Activated CD8-positive, alpha-beta T cell treated with anti-CD3 and anti-CD28 coated beads for 36 hours (primary cell): ENCODE measurements around the gene WBP1L. TPM values are rescaled to one million over a fixed set of nuclear protein-coding genes. Genes with fewer than 3 reads are reported as not detected.

Source experiments
- ATAC-seq: fragments of 200-7000 bp; cut with Tn5 transposase; one replicate; pipeline ENCODE4 v1.10.0; 2021; ENCODE audit warnings: mild to moderate bottlenecking, moderate library complexity
- CTCF ChIA-PET: fragments of 350-600 bp; sonication (Branson Sonifier 250); formaldehyde crosslinking; loops from one replicate; lab custom pipeline; 2021; ENCODE audit warnings: antibody characterized with exemption; lab: Charles Lee
- POLR2A ChIA-PET: fragments of 350-600 bp; sonication (Branson Sonifier 250); formaldehyde crosslinking; loops from one replicate; lab custom pipeline; 2021; ENCODE audit warnings: antibody characterized with exemption; lab: Charles Lee
- DNase-seq: peaks from one replicate; pipeline ENCODE4 v3.0.0-alpha.2; 2020
- H3K27ac Mint-ChIP-seq: one replicate; pipeline ENCODE4 v1.8.0; 2021; ENCODE audit warnings: mild to moderate bottlenecking, mixed read lengths
- H3K27me3 Mint-ChIP-seq: one replicate; pipeline ENCODE4 v1.8.0; 2021; ENCODE audit warnings: mixed read lengths
- H3K36me3 Mint-ChIP-seq: one replicate; pipeline ENCODE4 v1.8.0; 2021; ENCODE audit warnings: low read depth, mixed read lengths
- H3K4me1 Mint-ChIP-seq: one replicate; pipeline ENCODE4 v1.8.0; 2021; ENCODE audit warnings: low read depth, mixed read lengths
- H3K4me3 Mint-ChIP-seq: one replicate; pipeline ENCODE4 v1.8.0; 2021; ENCODE audit warnings: mild to moderate bottlenecking, moderate library complexity, mixed read lengths
- H3K9me3 Mint-ChIP-seq: one replicate; pipeline ENCODE4 v1.8.0; 2021; ENCODE audit warnings: mixed read lengths
- CTCF ChIP-seq: fragments of 200-600 bp; IDR thresholded peaks from one replicate; pipeline ENCODE4 v1.8.0; 2022; ENCODE audit warnings: antibody characterized with exemption, mild to moderate bottlenecking
- intact Hi-C: fragments of 100-400 bp; cut with micrococcal nuclease; formaldehyde crosslinking; loops from one replicate; pipeline ENCODE4 v1.10.0; 2022
- total RNA-seq, 2 experiments: library from RNA; stranded (reverse); gene quantifications; one replicate each; pipeline ENCODE4 v1.2.3, GENCODE V29; 2021

Gene WBP1L
- total RNA-seq, 2 experiments from 2014 or later, result 11.4 to 12.7 TPM

DNA sequence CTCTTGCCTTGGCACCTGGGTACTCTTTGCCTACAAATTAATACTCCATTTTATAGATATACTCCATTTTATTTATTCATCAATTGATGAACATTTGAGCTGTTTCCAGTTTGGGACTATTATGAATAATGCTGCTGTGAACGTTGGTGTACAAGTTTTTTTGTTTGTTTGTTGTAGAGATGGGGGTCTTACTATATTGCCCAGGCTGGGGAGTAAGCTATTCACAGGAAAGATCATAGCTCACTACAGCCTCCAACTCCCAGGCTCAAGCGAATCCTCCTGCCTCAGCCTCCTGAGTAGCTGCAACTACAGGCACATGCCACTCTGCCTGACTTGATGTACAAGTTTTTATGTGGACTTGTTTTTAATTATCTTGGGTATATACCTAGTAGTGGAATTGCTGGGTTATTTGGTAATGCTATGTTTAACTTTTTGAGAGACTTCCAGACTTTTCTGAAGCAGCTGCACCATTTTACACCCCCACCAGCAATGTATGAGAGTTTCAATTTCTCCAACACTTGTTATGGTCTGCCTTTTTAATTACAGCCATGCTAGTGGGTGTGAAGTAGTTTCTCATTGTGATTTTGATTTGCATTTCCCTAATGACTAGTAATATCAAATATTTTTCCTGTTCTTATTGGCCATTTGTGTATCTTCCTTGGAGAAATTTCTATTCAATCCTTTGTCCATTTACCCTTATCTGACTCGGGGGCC lies 15.9 kb downstream of the WBP1L start:
- Mint-ChIP-seq H3K36me3 (peaks cover 15% of the 10 kb centered on the region), H3K27ac (no peak overlapping the region), H3K4me3 (no peak overlapping the region), H3K9me3 (peaks cover 2% of the 10 kb centered on the region), H3K4me1 (peaks cover 33% of the 10 kb centered on the region), H3K27me3 (no peaks in the 10 kb centered on the region)
- TF ChIP-seq CTCF, result no peak
- DNase-seq, result no peak
- ChIA-PET POLR2A (interaction anchor here (0.9 kb wide), 2 partner anchors 16 kb away, joined by 3 to 4 read pairs; partner anchors contain the start of gene WBP1L), CTCF (interaction anchor here (0.6 to 1.0 kb wide), 2 partner anchors 45 to 48 kb away, joined by 3 read pairs; partner anchors contain the start of genes ARL3 and SFXN2)
- ATAC-seq, result no peak
- intact Hi-C loops, result no loop called here

GRCh38 chr10:102761981-102762380 lies 18.2 kb downstream of the WBP1L start:
- H3K4me3 Mint-ChIP-seq, result no peak overlapping the region
- H3K27me3 Mint-ChIP-seq, result no peaks in the 10 kb centered on the region
- POLR2A ChIA-PET, result interaction anchor here (0.9 kb wide), 1 partner anchor 21 kb away, joined by 4 read pairs; no protein-coding TSS in a partner anchor
- ATAC-seq, result no peak
- CTCF ChIA-PET, result interaction anchor here (3.8 kb wide), 1 partner anchor 9 kb away, joined by 21 read pairs; no protein-coding TSS in a partner anchor
- H3K36me3 Mint-ChIP-seq, result peaks cover 23% of the 10 kb centered on the region
- peaks cover 39% of the 10 kb centered on the region for H3K4me1 Mint-ChIP-seq
- no peak for DNase-seq
- peaks cover 2% of the 10 kb centered on the region for H3K9me3 Mint-ChIP-seq
- intact Hi-C loops, result no loop called here
- no peak overlapping the region for H3K27ac Mint-ChIP-seq
- no peak for TF ChIP-seq CTCF

DNA sequence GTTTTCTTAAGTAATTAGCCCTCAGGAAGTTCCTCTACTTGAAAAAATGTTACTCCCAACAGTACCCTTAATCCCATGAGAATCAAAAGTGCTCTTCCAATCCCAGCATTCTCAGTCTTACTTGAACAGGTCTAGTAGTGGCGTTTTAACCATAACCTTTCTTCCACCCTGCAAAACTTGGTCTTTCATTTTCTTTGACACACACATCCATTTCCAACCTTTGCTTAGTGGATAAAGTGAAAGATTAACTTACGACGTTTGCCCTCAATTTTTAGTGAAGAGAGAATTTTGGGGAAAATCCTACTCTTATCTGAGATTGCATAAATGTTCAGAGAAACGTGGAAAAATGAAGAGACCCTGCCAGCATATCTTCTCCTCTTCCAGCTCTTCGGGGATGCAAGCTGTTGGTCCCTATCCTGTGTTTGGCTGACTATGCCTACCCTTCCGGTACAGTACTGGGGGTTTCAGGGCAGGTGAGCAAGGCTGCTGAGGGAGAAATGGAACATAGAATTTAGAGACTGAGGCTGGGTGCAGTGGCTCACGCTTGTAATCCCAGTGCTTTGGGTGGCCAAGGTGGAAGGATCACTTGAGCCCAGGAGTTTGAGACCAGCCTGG lies 18.8 kb downstream of the WBP1L start:
- no peak for ATAC-seq
- no peak overlapping the region for H3K4me3 Mint-ChIP-seq

DNA sequence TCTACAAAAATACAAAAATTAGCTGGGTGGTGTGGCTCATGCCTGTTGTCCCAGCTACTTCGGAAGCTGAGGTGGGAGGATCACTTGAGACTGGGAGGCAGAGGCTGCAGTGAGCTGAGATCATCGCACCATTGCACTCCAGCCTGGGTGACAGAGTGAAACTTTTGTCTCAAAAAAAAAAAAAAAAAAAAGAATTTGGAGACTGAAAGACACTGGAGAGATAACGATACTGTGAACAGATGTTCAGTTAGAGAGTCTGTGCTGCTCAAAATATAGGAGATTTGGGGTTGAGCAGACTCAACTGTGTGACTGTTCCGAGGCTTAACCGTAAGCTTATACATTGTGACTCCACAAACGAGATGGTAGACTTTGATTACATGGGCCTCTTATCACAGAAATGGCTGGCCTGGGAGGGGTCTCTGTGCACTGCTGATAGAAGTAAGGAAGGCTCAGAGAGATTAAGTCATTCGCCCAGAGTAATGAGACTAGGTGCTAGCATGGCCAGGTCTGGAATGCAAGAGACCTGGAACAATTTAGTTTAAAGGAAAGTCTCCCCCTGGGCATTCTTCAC lies 19.4 kb downstream of the WBP1L start:
- ATAC-seq, result no peak
- no peak for DNase-seq
- Mint-ChIP-seq H3K27me3 (no peaks in the 10 kb centered on the region), H3K4me1 (peaks cover 42% of the 10 kb centered on the region), H3K9me3 (peaks cover 2% of the 10 kb centered on the region), H3K4me3 (no peak overlapping the region), H3K36me3 (peaks cover 19% of the 10 kb centered on the region), H3K27ac (no peak overlapping the region)
- no peak for TF ChIP-seq CTCF
- intact Hi-C loops, result no loop called here
- POLR2A ChIA-PET, result interaction anchor here (0.7 to 2.9 kb wide), 4 partner anchors 11 to 137 kb away, joined by 3 to 8 read pairs (median 3); no protein-coding TSS in a partner anchor
- CTCF ChIA-PET, result interaction anchor here (1.8 to 3.8 kb wide), 2 partner anchors 10 to 13 kb away, joined by 6 to 21 read pairs; no protein-coding TSS in a partner anchor

More for the DNA sequence above, 18.8 kb downstream of the WBP1L start:
- DNase-seq, result no peak
- Mint-ChIP-seq H3K9me3 (peaks cover 2% of the 10 kb centered on the region), H3K27me3 (no peaks in the 10 kb centered on the region), H3K27ac (no peak overlapping the region), H3K36me3 (peaks cover 19% of the 10 kb centered on the region), H3K4me1 (peaks cover 39% of the 10 kb centered on the region)
- no peak for TF ChIP-seq CTCF
- POLR2A ChIA-PET, result no interaction called here
- intact Hi-C loops, result no loop called here
- CTCF ChIA-PET, result interaction anchor here (3.8 kb wide), 1 partner anchor 10 kb away, joined by 21 read pairs; no protein-coding TSS in a partner anchor
